Measurements from ENCODE around the gene NFIA. TPM values are rescaled to one million over a fixed set of nuclear protein-coding genes. Genes with fewer than 3 reads are reported as not detected.

NFIA gene
- total RNA-seq, 1 donor from 2014 or later, result 41.5 TPM

DNA sequence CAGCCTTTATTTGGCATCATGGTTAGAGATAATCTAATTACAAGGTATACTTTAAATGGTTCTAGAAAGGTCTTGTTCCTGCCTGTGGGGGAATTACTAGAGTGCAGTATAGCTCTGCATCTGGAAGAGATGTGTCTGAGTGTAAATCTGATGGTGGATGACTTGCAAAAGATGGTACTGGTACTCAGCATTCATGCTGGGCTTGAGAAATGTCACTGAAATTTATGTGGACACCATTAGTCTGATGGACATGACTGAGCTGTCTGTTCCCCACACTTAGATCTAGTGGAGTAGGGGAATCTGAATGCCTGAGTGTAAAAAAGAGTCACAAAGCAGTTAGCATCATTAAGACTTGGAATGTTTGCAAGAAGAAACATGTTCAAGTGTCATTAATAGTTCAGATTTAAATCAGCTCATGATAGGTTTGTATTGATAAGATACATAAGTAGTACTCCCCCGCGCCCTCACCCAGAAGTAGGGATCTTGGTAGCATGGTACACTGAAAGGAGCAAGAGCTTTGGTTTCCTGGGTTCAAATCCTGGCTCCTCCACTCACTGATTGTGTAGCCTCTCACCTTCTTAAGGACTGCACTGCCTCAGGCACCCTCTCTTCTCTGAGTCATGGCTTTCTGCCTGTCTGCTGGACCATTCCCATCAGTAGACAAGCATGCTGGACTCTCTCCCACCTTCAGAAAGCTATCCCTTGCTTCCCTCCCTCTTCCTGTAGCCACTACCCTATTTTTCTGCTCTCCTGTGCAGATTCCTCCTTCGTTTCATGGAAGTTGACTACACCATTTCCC lies 292.9 kb downstream of the NFIA start:
- no peak for DNase-seq

DNA sequence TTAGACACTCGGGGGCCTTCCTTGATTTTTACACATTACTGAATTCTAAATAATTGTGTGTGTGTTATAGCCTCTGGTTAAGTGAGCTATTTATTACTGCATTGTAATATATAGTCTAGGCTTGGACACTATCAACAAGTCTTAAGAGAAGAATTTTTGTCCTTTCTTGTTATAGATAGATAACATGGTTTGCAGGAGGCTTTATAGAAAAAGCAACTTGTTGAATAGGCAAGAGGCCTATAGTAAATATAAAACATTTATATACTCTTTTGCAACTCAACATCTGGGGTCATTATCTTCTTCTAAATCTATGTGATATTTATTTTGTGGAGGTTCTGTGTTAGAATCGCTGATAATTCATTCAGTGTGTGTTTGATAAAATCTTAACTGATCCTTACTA lies 293.8 kb downstream of the NFIA start:
- DNase-seq, result no peak

DNA sequence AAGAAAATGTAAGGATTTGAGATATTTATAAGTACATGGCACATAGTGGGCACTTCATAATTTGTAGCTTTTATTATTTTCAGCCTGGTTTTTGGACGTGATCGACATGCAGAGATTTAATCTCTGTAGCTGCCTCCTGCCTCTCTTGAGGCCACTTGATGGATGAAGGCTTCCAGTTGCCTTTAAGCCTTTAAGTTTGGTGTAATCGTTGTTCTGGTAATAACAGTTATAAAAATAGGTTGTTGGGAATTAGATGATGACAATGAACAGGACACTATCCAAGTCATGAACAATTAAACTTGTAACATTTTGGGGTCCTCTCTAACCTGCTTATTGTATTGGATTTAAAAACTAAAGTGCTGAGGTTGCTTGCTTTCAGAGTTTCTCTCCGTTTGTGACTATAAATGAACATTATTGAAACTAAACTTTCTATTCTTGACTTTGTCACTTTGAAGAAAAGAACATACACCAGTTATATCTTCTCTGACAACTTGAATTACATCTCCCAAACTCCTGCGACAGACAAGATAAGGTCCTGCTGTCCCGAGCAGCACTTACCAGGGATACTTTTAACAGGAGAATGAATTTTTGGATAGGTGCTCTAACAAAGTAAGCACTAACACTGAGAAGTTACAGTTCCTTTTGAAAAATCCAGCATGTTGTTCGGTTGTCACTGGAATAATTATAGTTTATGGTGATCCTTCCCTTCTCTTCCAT lies 295.0 kb downstream of the NFIA start:
- no peak for DNase-seq

DNA sequence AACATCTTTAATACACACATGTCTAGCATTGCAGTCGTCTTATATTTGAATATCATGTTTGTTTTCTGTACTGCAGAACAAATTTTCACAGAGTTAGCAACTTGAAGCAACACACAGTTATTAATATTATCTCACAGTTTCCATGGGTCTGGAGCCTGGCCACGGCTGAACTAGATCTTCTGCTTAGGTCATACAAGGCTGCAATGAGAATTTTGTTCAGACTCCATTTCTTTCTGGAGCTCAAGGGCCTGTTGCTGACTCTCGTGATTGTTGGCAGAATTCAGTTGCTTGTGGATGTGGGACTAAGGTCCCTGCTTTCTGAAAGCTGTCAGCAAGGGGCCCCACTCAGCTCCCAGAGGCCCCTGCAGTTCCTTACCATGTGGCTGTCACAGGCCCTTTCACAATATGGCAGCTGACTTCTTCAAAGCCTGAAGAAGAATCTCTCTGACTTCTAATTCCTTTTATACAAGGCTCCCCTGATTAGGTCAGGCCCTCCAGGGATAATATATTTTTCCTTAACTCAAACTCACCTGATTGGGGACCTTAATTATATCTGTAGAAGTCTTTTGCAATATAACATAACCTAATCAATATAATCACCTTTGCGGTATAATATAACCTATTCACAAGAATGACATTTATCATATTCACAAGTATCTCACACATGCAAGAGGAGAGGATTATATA lies 296.3 kb downstream of the NFIA start:
- DNase-seq, result no peak

DNA sequence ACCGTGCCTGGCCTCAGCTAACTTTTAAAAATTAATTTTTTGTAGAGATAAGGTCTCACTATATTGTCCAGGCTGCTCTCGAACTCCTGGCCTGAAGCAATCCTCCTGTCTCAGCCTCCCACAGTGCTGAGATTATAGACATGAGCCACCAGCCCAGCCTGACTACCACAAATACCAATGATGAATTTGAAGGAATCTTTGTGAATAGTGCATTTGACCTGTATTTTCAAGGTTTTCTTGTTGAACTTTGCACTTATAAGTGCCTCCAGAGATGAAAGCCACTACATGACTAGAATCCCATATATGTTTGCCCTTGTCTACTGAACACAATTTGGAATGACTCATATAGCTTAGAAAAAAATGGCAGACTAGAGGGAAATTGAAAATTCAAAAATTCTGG lies 297.3 kb downstream of the NFIA start:
- no peak for DNase-seq

DNA sequence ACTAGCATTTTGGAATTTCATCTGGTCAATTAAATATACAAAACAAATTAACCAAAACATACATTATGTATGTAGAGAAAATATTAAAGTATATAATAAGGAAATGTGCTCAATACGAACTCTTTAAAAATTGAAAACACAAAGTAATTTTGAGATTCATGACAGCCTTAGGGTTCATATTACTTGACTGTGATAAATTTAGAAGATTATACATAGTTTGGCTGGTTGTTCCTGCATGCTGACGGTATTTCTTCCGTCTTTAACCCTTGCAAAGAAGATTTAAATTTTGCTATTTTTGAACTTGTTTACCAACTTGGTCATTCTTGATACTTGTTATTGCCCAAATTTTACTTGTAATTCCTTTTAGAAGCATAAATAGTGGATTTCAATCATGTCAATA lies 298.2 kb downstream of the NFIA start:
- DNase-seq, result no peak

DNA sequence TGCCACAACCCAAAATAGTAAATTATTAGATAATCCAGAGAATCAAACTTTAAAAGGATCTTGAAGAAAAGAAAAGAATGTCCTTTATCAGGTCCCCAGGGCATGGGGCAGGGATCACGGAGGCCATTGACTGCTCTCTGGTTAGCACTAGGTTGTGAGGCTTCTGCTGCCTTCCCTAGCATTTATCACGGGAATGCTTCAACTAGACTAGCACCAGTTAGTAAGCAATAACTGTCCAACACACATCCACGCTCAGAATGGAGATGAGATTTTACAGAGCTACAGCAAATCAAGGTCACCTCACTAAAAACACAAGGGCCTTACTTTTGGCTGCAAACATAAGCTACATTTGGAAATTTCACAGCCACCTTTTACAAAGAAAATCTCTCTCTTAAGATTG lies 304.0 kb downstream of the NFIA start:
- no peak for DNase-seq

DNA sequence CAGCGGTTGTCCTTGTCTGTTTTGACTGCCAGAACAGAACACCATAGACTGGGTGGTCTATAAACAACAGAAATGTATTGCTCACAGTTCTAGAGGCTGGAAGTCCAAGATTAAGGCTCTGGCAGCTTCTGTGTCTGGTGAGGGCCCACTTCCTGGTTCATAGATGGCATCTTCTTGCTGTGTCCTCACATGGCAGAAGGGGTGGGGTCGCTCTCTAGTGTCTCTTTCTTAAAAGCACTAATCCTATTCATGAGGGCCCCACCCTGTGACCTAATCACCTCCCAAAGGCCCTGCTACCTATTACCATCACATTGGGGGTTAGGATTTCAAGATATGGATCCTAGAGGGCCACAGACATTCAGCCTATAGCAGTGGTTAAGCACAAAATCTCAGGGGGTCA lies 304.4 kb downstream of the NFIA start:
- DNase-seq, result no peak

DNA sequence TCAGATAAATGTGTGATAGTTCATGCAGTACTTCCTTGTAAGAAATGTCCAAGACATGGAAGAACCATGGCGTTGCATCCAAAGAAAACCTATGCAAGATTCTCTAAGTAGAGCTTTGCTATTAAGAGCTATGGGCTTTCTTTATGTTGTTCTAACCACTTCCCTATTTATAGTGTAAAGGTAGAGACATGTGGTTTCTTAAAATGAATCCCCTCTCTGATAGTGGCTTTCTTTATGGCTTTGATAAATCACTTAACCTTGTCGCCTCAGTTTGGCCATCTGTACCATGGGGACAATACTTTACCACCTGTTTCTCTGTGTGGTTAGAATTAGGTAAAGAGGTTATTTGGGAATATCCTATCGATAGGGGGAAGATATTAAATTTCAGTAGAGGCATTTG lies 305.5 kb downstream of the NFIA start:
- DNase-seq, result no peak

DNA sequence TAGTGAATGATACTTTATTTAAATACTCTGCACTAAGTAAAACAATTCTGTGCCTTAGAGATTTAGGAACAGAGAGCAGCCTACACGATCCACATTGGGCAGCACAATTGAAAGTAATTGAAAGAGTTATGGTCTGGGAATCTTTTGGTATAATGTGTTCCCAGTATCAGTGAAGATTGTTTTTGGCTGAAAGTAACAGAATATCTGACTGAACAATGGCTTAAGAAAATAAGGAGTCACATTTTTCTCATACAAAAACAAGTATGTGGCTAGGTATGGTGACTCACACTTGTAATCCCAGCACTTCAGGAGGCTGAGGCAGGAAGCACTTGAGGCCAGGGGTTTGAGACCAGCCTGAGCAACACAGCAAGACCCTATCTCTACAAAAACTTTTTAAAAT lies 306.2 kb downstream of the NFIA start:
- DNase-seq, result no peak

DNA sequence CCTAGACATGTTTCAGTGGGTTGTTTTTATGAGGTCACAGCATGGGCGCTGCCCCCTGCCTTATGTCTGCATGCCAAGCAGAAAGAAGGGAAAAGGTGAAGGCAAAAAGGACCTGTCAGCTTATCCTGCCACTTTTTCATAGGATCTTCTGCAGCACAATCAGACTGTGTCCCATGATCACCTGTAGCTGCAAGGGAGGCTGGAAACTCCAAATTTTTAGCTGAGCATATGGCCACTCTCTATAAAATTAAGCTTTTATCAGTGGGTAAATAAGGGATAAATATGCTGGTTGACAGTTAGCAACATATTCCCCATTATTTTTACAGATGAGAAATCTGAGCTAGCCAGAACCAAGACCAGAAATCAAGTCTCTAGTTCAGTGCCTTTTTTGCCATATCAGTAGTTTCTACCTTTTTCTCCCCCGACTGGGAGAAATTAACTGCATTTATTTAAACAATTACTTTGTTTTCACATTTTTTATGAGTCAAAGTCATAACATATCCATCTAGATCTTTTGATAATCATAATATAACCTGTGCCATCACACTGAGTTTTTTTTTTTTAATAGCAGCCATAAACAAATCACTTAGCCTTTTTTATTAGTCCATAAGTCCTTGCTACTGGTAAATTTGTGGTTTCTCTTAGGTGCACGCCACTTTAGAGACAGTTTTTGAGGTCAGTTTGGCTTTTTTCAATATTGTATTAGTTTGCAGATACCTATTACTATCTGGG lies 307.0 kb downstream of the NFIA start:
- no peak for DNase-seq

DNA sequence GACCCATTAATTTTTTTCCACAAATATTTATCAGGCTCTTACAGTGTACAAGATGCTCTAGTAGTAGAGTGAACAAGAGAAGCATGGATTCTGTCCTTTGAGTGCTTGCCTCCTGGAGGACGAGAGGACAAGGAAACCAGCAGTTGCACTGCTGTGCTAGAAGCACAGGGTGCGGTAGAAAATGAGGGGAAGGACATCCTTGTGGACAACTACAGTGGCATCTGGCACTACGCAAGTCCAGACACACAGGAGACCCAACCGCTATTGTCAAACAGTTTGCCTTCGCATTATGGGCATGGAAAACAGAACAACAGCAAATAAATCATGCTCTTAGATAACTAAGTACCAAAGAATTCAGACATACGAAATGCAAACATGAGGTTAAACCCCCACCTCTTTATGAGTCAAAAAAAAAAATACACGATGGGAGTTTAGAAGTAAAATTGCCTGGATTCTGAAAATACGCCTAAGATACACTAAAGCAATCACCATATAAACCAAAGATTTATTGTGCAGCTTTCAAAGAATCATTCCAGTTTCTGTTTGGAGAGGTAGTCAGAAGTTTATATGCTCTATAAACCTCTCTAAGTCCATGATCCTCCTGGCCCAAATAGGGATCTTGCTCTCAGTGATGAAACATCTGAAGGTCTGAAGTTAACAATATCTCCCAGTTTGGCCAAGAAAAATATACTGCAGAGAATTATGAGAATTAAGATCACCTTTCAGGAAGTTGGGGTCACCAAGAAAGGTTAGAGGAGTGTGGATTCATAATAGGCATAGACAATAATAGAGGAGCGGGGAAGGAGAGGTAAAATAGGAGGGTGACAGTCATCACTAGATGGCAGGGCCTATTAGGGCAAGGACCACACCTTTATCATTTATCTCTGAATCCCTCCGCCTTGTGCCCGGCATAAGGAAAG lies 307.8 kb downstream of the NFIA start:
- no peak for DNase-seq

DNA sequence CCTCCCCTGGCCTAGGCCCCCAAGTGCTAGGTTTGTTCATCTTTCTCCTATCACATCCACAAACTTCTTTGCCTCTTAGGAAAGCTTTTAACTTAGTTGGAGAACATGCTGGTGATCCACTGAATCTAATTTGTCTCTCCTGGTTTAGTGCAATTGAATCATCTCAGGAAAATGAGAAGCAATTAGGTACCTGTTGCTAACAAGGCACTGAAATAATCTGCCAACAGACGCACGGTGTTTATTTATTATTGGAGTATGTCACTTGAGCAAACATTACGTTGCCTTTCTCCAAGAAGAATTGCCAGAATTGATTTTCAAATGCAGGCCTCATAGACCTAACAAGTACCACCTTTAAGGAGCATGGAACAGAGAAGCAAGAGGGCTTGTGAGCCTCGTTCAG lies 309.4 kb downstream of the NFIA start:
- DNase-seq, result no peak

DNA sequence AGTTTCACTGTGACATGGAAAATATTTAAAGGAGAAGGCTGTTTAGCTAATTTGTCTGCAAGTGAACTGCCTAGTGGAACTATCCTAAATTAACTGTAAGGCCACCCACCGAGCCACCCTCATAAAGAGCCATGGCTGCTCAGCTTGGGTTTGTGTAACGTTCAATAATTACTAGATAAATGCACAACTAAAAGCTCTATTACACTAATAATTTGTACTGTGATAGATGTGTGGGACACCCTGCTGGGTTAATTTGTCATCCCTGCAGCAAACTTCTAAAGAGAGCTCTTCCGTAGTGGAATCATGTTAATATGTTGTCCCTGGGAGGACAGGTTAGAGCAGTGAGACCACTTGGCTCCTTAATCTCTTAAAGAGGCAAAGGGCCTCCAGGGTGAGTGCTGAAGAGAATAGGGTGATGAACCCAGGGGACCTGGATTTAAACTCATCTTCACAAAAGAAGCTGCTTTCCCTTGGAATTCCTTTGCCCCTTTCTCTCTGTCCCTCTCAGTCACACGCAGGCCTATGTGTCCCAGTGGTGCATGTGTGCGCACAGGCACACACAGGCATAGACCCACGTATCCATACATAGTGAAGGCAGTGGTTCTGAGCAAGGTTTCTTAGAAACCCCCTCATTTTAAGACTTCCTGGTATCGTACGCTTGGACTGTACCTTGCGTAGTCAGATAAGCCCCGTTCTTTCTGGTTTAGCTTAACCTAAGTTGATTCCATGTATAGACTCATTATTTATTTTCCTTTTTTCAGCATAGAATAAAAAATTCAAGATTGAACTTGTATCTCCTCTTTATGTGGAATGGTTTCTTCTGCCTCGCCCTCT lies 310.3 kb downstream of the NFIA start:
- DNase-seq, result no peak

DNA sequence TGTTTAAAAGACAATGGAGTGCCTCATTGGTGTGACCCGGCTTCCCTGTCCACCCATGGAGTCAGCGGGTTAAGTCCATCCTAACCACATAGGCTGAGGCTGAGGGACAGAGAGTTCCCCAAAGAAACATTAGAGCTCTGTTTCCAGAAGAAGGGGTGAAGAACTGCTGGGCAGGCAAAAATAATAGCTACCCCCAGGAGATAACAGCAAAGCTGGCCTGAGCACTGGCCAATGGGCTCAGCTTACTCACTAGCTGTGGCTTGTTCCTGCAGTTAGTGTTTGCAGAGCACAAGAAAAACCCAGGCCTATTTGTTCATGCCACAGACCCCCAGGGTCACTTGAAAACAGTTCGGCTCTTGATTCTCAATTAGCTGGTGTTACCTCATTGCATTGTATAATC lies 311.2 kb downstream of the NFIA start:
- no peak for DNase-seq

DNA sequence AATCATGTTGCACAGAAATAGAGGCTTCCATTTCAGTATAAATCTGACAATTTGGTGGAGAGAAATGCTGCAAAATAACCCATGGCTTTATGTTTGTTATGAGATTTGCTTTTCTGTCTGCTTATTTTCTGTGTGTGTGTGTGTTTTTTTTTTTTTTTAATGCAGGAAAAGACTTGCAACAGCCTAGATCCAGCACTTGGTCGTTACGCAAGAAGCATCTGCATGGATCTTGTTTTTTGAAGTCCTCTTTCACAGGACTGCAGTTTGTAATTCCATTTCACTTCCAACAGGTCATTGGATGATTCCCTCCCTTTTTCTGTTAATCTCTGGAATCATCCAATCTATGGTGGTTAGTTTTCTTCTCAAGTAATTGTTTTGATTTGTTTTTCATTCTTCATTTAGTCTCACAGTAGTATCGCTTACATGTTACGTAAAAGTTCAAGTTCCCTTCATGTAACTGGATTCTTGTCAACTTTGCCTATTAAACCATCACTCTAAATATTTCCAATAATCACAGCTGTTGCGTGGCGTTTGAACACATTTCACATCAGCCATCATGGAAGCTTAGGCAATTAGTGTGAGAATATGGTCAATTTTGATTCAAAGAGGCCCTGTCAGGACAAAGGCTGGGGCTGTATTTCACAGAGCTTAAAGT lies 312.9 kb downstream of the NFIA start:
- no peak for DNase-seq

DNA sequence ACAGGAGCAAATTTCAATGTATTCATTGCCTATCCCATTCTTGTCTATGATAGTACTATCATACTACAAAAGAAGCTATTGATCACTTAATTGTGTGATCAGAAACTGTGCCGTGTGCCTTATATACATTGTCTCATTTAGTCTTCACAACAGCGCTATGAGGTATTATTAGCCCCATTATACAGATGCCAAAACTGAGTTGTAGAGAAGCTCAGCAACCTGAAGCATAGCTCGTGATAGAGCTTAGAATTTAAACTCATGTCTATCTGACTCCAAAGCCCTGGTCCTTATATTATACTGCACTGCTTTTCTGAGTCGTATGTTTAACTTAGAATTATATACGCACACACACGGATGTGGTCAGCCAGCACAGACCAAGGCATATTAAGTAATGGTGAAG lies 315.1 kb downstream of the NFIA start:
- no peak for DNase-seq

DNA sequence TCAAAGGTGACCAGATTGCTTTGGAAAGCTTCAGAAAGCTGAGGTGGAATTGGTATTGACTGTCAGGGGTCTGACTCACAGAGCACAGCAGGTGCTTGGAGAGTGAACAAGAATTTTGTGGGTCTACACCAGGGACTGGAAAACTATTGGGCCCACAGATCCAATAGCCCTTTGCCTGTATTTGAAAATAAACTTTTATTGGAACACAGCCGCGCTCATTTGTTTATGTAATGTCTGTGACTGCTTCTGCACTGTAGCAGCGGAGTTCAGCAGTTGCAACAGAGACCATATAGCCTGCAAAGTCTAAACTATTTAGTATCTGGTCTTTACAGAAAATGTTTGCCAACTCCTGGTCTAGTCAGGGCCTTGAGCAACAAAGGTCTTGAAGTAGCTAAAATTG lies 315.6 kb downstream of the NFIA start:
- no peak for DNase-seq

DNA sequence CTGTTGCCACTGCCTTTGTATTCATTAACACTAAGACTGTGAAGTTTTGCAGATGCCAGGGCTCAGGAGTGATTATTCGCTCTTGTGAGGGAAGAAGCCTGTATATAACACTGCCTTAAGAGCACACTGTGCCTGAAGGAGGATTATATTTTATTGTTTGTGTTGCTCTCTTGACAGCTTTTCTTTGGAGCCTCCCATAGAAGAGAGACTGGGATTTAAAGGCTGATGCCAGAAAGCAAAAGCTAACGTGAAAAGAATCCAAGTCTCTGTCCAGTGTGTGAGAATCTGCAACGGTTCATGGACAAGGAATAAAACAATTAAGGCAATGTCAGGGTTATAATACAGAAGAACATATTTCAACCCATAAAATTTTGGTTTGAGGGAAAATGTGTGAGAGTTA lies 316.8 kb downstream of the NFIA start:
- no peak for DNase-seq

DNA sequence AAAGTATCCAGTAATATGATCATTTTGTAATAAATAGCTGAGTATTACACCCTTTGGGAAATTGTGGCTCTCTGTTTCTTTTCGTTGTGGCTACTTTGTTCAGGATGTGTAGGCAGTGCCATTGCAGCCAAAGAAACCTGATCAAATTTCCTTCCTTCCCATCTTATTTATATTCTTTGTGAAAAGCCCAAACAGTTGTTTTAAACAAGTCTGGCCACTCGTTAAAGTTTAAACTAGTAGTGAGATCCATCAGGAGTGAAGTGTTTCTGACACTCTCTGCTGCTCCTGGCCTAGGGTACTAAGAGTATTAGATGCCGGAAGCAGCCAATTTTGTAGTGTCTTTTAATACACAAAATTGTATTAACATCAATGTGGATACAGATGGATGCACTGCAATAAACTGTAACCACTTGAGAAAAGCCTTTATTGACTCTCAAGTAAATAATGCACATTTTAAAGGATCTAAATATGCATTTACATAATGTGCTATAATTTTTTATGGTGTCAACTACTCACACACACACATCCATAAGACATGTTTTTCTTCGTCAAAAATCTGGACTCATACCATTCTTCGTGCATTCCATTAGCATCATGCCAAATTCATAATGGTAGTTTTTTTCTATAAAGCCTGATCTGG lies 317.9 kb downstream of the NFIA start:
- DNase-seq, result no peak

Measured in occipital lobe (tissue), 2 donors.